Activated effector memory CD4-positive, alpha-beta T cell treated with Interleukin-2 at 50 U/mL for 16 hours (primary cell): Measurements from ENCODE around the gene CYP4F11.
"Not testable (repeated sequence)": the region's sequence is repeated elsewhere in the genome, so short reads cannot be mapped to it uniquely, and the experiment has no call there.

ENCODE experiments used
- DNase-seq: peaks from one replicate; pipeline ENCODE4 v3.0.0-alpha.2; 2020

Gene CYP4F11

GRCh38 chr19:15919243-15919642 is 15.1 kb downstream of the CYP4F11 start:
- no peak for DNase-seq

GRCh38 chr19:15915109-15915508 is 19.2 kb downstream of the CYP4F11 start:
- DNase-seq, result no peak

- DNase-seq, result no peak
These were observed 20.5 kb downstream of the CYP4F11 start for GRCh38 chr19:15913830-15914229.

- DNase-seq, result no peak
These were observed 20.9 kb downstream of the CYP4F11 start for GRCh38 chr19:15913384-15913783.

- DNase-seq, result no peak
These were observed 22.6 kb downstream of the CYP4F11 start for GRCh38 chr19:15911599-15912235.

GRCh38 chr19:15905026-15905425 is 29.3 kb downstream of the CYP4F11 start:
- DNase-seq, result no peak

- DNase-seq, result not testable (repeated sequence)
These were observed 31.4 kb downstream of the CYP4F11 start for GRCh38 chr19:15902898-15903297.

- DNase-seq, result no peak
These were observed 32.1 kb downstream of the CYP4F11 start for GRCh38 chr19:15902254-15902653.

GRCh38 chr19:15900504-15900903 is 33.8 kb downstream of the CYP4F11 start:
- DNase-seq, result no peak

GRCh38 chr19:15900032-15900431 is 34.3 kb downstream of the CYP4F11 start:
- not testable (repeated sequence) for DNase-seq

GRCh38 chr19:15899561-15899960 is 34.8 kb downstream of the CYP4F11 start:
- not testable (repeated sequence) for DNase-seq

GRCh38 chr19:15897738-15898276 is 36.5 kb downstream of the CYP4F11 start, which contains the start of gene CYP4F2:
CYP4F2 (minus strand) TSS chr19:15898074; CDS start chr19:15897611, 463 bp downstream.
- DNase-seq, result no peak

GRCh38 chr19:15897026-15897737 is 37.1 kb downstream of the CYP4F11 start:
- no peak for DNase-seq

GRCh38 chr19:15895876-15896430 is 38.4 kb downstream of the CYP4F11 start:
- DNase-seq, result no peak

- DNase-seq, result no peak
These were observed 40.0 kb downstream of the CYP4F11 start for GRCh38 chr19:15894359-15894758.

GRCh38 chr19:15893477-15893876 is 40.9 kb downstream of the CYP4F11 start:
- DNase-seq, result no peak

- no peak for DNase-seq
These were observed 42.3 kb downstream of the CYP4F11 start for GRCh38 chr19:15892012-15892411.

GRCh38 chr19:15891434-15891833 is 42.9 kb downstream of the CYP4F11 start:
- no peak for DNase-seq

GRCh38 chr19:15889339-15889738 is 45.0 kb downstream of the CYP4F11 start:
- DNase-seq, result not testable (repeated sequence)

GRCh38 chr19:15885919-15886318 is 48.4 kb downstream of the CYP4F11 start:
- DNase-seq, result no peak

GRCh38 chr19:15885167-15885566 is 49.2 kb downstream of the CYP4F11 start:
- DNase-seq, result no peak

- not testable (repeated sequence) for DNase-seq
These were observed 51.0 kb downstream of the CYP4F11 start for GRCh38 chr19:15883329-15883728.

- DNase-seq, result no peak
These were observed 59.4 kb downstream of the CYP4F11 start for GRCh38 chr19:15874821-15875474.
